H1 (cell line): ENCODE results near the gene MAPK4.

Experiments
- POLR2A ChIP-seq, 2 experiments: IDR thresholded peaks; 1 replicate in 1 of 2; 2 replicates in 1 of 2; pipeline ENCODE4 v1.6.1; 2011; ENCODE audit warnings: low read depth in 2 of 2, low read length in 2 of 2, mild to moderate bottlenecking in 2 of 2; ENCODE audit errors: control extremely low read depth in 1 of 2
- RXRA ChIP-seq: IDR thresholded peaks from 2 replicates; pipeline ENCODE4 v1.6.1; 2011; ENCODE audit warnings: low read depth, mild to moderate bottlenecking, low read length, moderate library complexity; ENCODE audit not compliant: insufficient read depth

DNA sequence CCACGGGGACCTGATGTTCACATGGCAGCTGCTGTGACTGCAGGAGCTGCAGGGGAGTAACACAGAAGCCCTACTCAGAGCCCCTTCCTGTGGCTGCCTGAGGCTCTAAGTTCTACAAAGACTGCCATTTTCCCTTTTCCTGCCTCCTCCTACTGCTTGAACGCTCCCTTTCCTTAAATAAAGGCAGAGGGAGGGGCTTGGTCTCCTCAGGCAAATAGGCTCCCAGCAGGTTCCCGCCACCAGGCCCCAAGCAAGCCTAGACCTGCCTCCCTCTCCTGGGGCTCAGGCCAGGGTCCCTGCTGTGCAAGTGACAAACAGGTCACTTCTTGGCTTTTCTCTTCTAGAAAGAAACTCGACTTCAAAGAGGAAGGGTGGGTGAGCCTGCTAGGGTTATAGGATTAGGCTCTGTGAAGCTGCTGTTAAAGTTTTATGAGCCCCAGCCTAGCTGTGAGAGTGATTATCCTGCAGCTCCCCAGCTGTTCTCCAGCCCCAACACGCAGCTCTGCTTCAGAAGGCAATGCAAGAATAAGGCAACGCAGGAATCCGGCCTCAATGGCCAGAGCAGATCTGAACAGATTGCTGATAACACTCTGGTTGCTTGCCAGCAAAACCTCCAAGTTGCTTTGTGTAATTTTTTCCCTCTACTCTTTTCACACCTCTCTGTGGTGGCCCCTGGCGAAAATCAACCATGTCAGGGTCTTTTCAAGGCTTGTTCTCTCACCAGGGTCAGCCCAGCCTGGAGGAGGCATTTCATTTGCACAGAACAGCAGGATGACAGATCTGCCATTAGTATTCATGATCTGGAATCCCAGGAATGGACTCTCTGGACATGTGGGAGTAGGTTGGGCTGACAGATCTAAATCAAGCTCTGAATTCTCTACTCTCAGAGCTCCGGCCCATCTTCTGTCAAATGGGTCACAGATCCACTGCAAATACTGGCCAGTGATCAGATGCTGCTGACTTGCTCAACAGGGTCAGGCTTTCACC, 188.6 kb downstream of the MAPK4 start:
- TF ChIP-seq POLR2A (IDR thresholded peaks at IDR 0.05; ENCODE audit: control extremely low read depth in 1 of 2, low read depth in 2 of 2, low read length in 2 of 2) (no peak), RXRA (no peak)
